ENCODE data around the gene P2RX1. TPM values are rescaled to one million over a fixed set of nuclear protein-coding genes. Genes with fewer than 3 reads are reported as not detected.

The P2RX1 gene
- total RNA-seq, 1 donor from 2014 or later, result not detected

GRCh38 chr17:3918372-3919122 lies 2.3 kb upstream of the P2RX1 start:
- Mint-ChIP-seq H3K9me3 (ENCODE audit: unreplicated experiment) (no peaks in the 10 kb centered on the region), H3K4me3 (ENCODE audit: unreplicated experiment) (no peak overlapping the region), H3K4me1 (ENCODE audit: unreplicated experiment) (no peaks in the 10 kb centered on the region), H3K36me3 (ENCODE audit: unreplicated experiment) (no peaks in the 10 kb centered on the region), H3K27ac (ENCODE audit: unreplicated experiment) (no peak overlapping the region), H3K27me3 (ENCODE audit: unreplicated experiment) (no peaks in the 10 kb centered on the region)
- TF ChIP-seq CTCF (IDR thresholded peaks at IDR 0.05), result no peak
- no peak for DNase-seq (ENCODE audit: extremely low spot score, unreplicated experiment)

DNA sequence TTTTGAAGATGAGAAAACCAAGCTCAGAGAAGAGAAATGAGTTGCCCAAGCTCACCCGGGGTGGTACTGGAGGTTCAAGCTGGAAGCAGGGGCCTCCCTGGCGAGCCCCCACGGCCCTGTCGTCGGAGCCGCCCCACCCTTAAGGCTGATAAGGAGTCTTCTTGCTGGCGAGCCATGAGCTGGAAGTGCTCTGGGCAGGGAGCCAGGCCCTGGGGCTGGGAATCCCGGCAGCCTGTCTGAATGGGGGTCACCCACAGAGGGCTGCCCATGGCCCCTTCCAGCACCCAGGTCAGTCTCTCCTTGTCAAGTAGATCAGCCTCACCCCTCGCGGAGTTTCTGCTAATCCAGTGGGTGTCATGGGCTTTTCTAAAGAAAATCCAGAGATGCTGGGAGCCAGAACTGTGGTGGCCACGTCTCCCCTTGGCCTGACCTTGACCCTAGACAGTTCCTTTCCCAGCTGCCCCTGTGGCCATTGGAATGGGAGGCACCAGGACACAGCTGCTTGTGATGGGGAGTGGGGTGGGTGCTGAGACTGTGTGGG lies 1.2 kb upstream of the P2RX1 start:
- Mint-ChIP-seq H3K4me3 (ENCODE audit: unreplicated experiment) (no peak overlapping the region), H3K27me3 (ENCODE audit: unreplicated experiment) (peaks cover 4% of the 10 kb centered on the region), H3K27ac (ENCODE audit: unreplicated experiment) (no peak overlapping the region), H3K36me3 (ENCODE audit: unreplicated experiment) (no peaks in the 10 kb centered on the region), H3K9me3 (ENCODE audit: unreplicated experiment) (no peaks in the 10 kb centered on the region), H3K4me1 (ENCODE audit: unreplicated experiment) (no peaks in the 10 kb centered on the region)
- DNase-seq (ENCODE audit: extremely low spot score, unreplicated experiment), result no peak
- no peak for TF ChIP-seq CTCF (IDR thresholded peaks at IDR 0.05)

DNA sequence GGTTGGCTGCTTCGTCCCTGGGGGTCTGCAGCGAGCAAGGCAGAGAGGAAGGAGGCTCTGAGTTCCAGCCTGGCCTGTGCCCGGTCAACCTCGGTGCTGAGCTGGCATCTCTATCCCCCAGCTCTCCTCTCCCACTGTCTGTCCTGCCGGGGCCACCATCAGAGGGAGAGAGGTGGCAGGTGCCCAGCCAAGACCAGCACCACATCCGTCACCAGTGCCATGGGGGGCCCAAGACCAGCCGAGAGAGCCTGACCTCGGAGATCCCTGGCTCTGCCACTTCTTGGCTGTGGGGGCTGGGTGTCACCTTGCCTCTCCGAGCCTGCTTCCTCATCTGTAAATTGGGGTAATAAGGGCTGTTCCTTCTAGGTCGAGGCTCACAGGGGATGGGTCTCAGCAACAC lies 560 bp upstream of the P2RX1 start:
- no peak for TF ChIP-seq CTCF (IDR thresholded peaks at IDR 0.05)
- Mint-ChIP-seq H3K9me3 (ENCODE audit: unreplicated experiment) (no peaks in the 10 kb centered on the region), H3K27me3 (ENCODE audit: unreplicated experiment) (peaks cover 6% of the 10 kb centered on the region), H3K4me1 (ENCODE audit: unreplicated experiment) (no peaks in the 10 kb centered on the region), H3K4me3 (ENCODE audit: unreplicated experiment) (no peak overlapping the region), H3K27ac (ENCODE audit: unreplicated experiment) (no peak overlapping the region), H3K36me3 (ENCODE audit: unreplicated experiment) (no peaks in the 10 kb centered on the region)
- DNase-seq (ENCODE audit: extremely low spot score, unreplicated experiment), result no peak

DNA sequence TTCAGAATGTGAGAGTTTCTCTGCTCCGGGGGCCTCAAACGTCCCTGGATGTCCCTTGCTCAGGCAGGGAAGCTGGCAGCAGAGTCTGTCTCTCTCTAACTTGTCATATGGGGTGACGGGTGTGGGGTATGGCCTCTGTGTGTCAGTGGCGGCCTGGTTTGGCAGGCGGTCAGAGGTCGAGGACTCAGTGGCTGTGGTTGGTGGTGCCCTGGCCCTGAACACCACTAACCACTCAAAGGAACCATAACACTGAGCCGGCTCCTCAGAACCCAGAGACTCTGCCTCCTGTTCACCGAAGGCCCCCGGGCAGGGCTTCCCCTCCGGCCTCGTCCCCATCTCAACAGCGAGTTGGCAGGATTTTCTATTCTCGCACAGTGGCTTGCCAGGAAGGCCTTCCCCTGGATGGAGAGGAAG lies 677 bp downstream of the P2RX1 start:
- Mint-ChIP-seq H3K27ac (ENCODE audit: unreplicated experiment) (no peak overlapping the region), H3K27me3 (ENCODE audit: unreplicated experiment) (peaks cover 9% of the 10 kb centered on the region), H3K4me1 (ENCODE audit: unreplicated experiment) (no peaks in the 10 kb centered on the region), H3K36me3 (ENCODE audit: unreplicated experiment) (no peaks in the 10 kb centered on the region), H3K9me3 (ENCODE audit: unreplicated experiment) (no peaks in the 10 kb centered on the region), H3K4me3 (ENCODE audit: unreplicated experiment) (no peak overlapping the region)
- no peak for TF ChIP-seq CTCF (IDR thresholded peaks at IDR 0.05)
- DNase-seq (ENCODE audit: extremely low spot score, unreplicated experiment), result no peak

GRCh38 chr17:3914312-3914670 lies 2.0 kb downstream of the P2RX1 start:
- no peak for TF ChIP-seq CTCF (IDR thresholded peaks at IDR 0.05)
- no peak for DNase-seq (ENCODE audit: extremely low spot score, unreplicated experiment)
- Mint-ChIP-seq H3K27me3 (ENCODE audit: unreplicated experiment) (peaks cover 9% of the 10 kb centered on the region), H3K36me3 (ENCODE audit: unreplicated experiment) (no peaks in the 10 kb centered on the region), H3K4me3 (ENCODE audit: unreplicated experiment) (no peak overlapping the region), H3K4me1 (ENCODE audit: unreplicated experiment) (no peaks in the 10 kb centered on the region), H3K9me3 (ENCODE audit: unreplicated experiment) (no peaks in the 10 kb centered on the region), H3K27ac (ENCODE audit: unreplicated experiment) (no peak overlapping the region)

Data from osteocyte (in vitro differentiated cells).